ENCODE data around the gene HABP4.
"Not testable (repeated sequence)": the region's sequence is repeated elsewhere in the genome, so short reads cannot be mapped to it uniquely, and the experiment has no call there.

HABP4 gene

DNA sequence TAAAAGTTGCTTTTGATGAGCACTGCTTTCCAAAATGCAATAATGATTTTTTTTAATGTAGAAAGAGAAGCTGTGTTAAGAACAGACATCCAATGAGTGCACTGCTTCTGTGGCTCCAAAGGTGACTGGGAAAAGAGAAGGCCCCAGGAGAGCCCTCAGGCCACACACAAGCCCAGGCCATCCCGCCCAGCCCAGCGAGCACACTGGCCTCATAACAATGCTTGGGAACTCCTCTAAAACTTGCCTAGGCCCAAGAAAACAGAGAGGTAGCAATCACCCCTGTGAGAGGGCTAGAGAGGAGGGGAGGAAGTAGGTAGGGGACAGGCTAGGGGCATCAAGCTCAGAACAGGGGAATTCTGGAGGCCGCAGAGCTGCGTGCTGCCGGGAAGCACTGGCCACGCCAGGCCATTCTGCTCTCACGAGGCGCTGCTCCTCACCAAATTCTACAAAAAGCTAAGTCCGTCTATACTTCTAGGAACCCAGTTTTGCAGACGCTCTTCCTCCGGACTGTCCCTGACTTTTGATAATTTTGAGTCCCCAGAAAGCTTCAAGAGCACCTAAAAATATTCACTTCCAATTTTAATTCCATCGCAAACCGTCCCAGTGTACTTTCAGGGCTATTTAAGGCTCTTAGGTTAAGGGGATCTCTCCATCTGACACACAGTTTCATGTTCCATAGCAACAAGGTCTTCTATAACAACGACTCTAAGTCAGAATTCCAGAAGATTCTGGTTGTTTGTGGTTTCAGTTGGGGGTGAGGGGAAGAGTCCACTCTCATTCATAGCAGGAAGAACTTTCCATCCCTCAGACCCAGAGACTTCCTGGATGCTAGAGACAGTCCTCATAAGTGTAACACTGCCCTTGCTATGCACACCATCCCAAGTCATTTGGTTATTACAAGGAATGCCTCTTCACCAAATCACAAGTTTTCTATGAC, 51.0 kb downstream of the HABP4 start:
- no peak for DNase-seq

DNA sequence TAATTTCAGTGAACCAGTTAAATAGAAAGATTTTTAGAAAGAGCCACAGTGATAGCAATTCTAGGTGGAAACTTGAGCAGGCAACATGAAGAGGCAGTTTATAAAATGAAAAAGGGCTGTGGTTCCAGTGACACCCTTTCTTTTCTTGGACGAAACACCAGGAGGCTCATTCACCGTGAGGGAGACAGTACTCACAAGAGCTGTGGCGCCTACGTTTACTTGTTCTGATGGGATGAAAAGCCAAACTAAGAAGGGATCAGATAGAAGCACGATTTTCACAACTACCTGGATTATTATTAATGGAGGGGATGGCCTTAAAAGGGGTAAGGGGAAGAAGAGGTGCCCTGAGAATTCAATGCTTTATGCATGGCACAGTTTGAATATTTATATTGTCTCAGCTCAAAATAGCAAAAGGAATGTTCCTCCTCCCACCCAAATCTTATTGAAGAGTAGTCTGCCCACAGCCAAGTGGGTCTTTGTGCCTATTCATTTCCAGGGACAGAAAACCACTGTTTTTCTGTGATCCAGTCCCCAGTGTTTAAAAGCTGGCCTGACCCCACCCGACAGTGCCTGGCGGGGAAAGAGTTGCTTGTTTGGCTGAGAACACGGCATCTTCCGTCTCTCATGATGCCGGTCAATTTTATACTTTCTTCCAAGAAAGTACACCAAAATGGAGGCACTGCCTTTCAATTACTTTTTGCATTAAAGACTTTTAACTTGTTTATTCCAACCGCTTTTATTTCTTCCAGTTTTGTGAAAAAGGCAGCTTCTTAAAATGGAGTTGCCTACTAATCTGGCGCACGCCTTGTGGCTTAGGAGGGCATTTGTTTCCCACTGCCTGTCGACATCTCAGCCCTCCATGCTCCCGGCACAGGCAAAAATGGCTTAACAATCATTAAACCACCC, 51.9 kb downstream of the HABP4 start:
- no peak for DNase-seq

DNA sequence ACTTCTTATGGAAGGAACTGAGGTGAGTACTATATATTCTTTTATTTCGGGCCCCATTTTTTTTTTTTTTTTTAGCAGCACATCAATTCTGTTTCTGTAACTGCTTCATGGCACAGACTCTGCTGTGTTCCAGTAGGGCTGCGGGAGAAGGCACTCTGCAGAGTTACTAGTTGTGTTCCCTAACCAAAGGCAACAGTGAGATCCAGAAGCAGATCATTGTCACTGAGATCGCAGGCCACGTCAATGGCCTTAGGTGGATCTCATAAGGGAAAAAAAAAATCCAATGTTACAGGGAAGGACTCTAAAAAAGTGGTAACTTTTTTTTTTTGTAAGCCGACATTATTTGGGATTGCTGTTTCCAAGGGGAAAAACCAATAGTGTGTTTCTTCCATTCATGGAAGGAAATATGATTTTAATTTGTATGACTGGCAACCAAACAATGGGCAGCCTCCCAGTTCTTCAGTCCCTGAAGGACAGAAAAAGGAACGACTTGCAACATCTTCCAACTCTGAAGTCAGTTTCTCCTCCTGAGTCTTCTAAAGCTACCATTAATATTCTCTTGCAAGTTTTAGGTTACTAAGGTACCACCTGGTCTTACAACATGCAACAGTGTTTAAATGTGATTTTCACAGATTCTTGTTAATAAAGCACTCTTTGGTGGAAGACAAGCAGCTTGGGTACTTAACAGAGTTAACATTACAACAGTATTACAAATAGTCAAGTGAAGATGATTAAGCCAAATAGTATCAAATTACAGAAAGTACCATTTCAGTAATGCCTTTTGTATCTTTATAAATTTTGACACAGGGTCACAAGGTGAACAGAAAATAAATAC, 52.8 kb downstream of the HABP4 start:
- no peak for DNase-seq

GRCh38 chr9:96503374-96503748, 53.4 kb downstream of the HABP4 start:
- DNase-seq: not testable (repeated sequence)

GRCh38 chr9:96503918-96504317, 53.9 kb downstream of the HABP4 start:
- DNase-seq: no peak

DNA sequence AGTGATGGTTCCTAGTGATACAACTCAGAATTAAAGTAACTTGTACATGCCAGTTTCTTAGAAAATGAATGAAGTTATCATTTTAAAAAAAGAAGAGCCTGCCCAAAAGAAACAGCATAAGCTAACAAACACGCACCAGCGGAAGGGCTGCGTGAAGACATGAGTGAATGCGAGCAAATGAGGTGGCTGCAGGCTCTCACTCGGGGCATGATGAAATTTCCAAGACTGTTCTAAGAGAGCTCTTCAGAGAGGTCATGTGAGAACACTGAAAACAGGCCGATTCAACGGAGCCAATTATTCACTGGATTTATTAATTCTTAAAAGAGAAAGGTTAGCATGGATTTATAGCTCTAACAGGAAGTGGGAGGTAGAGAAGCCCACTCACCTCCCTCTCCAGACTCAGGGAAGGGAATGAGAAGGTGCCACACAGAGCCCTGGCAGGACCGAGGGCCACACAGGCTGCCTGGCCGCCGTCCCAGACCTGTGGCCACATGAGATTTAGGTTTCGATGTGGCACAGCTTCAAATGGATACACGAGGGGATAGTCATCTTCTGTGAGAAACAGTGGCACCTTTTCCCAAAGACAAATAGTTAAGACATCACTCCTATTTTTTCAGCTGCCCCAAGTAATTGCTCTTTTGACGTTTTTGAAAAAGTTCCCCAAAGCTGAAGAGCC, 55.5 kb downstream of the HABP4 start:
- no peak for DNase-seq

DNA sequence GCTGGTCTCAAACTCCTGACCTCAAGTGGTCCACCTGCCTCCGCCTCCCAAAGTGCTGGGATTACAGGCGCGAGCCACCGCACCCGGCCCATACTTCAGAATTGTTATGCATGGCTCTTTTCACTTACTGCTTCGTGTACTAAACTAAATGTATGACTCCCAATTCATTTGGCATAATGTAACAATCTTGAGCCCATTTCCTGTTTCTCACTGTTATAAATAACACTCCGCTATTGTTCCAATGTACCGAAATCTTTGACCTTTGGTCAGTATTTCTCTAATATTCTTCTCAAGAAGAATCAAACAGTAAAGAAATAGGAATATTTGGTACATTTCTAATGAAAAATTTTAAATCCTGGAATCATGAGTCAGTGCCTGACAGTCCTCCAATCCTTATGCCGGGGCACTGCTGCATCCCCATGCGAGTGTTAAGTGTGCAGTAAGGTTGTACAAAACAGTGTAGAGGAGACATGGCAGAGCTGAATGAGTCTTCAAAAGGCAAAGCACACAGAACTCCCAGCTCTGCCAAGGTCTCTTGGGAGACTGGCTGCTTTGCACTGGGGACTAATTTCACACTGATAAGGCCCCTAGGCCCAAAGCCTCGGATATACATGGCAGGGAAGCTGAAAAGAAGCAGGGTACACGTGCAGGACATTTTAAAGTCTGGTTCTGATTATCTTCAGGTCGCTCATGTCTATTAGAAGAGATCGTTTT, 58.4 kb downstream of the HABP4 start:
- DNase-seq: no peak

GRCh38 chr9:96509026-96509425, 59.1 kb downstream of the HABP4 start:
- no peak for DNase-seq

DNA sequence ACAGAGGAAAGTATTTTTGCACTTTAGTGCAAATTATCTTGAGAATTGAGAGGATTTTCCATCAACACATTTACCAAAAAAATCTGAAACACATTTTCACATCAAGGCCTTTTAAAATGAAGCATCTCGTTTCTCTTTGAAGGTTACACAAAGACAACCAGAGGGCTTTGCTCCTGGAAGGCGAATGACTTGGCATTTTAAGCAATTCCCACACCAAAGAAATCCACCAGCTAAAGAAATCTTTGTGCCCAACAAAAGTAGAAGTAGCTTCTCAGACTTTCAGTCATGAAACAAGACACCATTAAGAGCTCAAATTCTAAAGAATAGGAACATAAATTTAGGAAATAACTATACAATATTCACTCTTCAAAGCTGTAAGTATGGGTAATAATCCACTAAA, 59.9 kb downstream of the HABP4 start:
- DNase-seq: no peak

DNA sequence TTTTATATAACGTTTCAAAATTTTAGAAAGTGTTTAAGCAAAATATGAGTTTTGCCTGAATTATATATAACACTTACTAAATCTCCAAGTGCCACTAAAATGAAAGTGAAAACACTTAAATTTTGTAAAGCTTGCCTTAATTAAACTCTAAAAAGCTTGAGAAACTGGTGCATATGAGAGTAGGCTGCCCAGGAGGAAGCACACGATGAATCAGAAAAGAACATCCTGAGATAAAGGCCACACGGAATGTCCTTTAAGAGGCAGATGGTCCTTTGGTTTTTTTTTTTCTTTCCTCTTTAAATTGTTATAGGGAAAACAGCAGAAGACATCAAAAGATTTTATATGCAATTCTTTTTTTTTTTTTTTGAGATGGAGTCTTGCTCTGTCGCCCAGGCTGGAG, 60.3 kb downstream of the HABP4 start:
- DNase-seq: no peak

GRCh38 chr9:96512240-96512639, 62.3 kb downstream of the HABP4 start:
- DNase-seq: no peak

- DNase-seq: no peak
Measured at GRCh38 chr9:96513622-96514021, 63.7 kb downstream of the HABP4 start.

DNA sequence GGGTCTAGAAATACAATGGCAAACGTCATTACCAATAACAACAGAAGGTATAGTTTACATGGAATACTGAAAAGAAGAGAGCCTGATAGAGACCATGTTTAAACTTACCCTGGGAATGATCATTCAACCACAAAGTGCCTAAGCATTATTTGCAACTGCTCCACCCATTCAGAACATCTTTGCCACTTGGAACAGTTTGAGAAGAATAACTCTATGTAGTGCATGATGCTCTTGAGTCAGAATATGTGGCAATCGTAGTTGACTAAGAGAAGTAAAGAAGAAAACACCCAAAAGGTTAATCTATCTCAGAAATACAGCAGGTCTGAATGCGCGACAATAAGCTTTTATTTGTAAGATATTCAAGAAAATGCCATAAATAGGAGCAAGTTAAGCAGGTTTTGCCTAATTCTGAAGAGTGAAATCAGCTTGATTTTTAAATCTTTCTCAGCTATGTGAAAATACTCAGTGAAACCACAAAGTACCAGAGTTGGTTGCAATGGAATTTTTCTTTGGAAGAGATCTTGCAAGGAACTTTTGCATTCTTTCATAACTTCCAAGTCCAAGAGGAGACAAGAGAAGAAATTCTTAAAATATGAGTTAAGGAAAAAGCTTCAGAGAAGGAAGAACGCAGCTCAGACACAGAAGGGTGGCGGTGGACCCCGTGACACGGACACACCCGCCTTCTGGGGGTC, 64.3 kb downstream of the HABP4 start:
- DNase-seq: no peak

- DNase-seq: no peak
Measured at GRCh38 chr9:96514800-96515158, 64.8 kb downstream of the HABP4 start.

DNA sequence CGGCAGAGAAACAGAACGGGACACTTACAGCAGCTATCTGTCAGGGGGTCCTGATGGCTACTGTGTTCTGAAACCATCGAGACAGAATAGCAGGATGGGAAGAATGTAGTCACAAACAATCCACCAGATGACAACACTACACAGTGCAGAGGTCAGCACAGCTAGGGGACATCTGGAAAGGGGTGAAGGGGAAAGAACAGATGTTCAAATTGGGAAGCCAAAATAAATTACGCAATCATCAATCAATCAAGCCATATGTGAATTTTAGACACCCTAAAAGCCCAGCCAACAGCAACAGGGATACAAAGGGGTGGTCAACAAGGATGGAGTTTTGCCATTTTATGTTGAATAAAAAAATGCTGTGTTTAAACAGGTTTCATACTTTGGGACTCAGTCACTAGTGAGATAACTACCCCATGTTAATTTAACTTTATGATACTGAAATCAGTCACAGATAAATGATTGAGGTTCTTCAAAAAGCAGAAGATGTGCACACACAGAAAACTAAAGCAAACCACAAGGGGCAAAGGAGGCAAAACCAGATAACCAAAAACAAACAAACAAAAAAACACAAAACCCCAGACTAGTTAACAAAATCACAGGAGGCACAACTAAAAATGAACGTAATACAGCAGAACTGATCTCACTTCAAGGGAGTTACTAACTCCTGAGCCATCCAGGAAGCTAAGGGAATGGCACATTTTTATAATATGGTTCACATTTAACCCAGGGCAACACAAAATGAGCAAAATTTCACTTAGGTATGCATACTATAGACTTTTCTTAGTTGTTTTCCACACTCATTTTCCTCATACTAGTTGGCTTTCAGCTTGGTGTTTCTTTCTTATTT, 65.9 kb downstream of the HABP4 start:
- no peak for DNase-seq

DNA sequence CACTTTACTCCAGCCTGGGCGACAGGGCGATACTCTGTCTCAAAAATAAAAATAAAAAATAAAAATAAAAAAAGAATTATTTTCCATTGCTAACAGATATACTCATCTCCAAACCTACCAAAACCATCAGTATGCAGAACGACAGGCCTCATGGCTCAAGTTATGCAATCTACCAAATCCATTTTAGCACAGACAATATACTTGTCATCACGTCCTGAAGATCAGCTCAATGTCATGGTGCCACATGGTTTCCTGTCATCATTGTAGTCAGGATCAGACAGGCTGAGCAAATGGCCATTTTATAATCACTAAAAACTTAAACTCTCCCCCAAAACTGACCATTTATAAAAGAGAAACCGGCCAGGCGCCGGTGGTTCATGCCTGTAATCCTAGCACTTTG, 69.1 kb downstream of the HABP4 start:
- no peak for DNase-seq

GRCh38 chr9:96519787-96520186, 69.8 kb downstream of the HABP4 start:
- DNase-seq: no peak

GRCh38 chr9:96522366-96522765, 72.4 kb downstream of the HABP4 start:
- no peak for DNase-seq

GRCh38 chr9:96523374-96523773, 73.4 kb downstream of the HABP4 start:
- DNase-seq: no peak

DNA sequence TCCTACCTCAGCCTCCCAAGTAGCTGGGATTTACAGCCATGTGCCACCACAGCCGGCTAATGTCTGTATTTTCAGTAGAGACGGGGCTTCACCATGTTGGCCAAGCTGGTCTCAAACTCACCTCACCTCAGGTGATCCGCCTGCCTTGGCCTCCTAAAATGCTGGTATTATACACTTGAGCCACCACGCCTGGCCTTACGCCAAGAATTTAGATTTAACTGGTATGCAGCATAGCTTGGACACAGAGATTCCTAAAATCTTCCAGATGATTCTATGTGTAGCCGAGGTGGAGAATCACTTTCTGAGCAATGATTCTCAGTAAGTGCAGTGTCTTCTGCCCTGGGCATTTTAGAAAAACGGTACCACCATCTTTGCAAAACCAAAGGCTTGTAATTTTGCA, 74.1 kb downstream of the HABP4 start:
- no peak for DNase-seq

Measured in activated T-cell treated with anti-CD3 and anti-CD28 coated beads for 4 hours (primary cell).